BJ (cell line): Measurements from ENCODE around the gene SHMT1. TPM values are rescaled to one million over a fixed set of nuclear protein-coding genes. Genes with fewer than 3 reads are reported as not detected.
"Not testable (repeated sequence)": the region's sequence is repeated elsewhere in the genome, so short reads cannot be mapped to it uniquely, and the experiment has no call there.

Experiments
- CTCF ChIA-PET: fragments of 350-600 bp; formaldehyde crosslinking; extraction: SDS; loops from one replicate; lab custom pipeline; 2021; ENCODE audit warnings: antibody characterized with exemption, inconsistent platforms; lab: Yijun Ruan, JAX
- POLR2A ChIA-PET: fragments of 300-600 bp; sonication (Branson Sonifier 250); formaldehyde crosslinking; extraction: SDS; loops from one replicate; lab custom pipeline; 2021; ENCODE audit warnings: antibody characterized with exemption; lab: Charles Lee
- DNase-seq: peaks from one replicate; pipeline ENCODE4 v3.0.0-alpha.2; 2011; ENCODE audit warnings: low read depth
- H3K27me3 ChIP-seq: 2 replicates; pipeline ENCODE4 v1.6.0; 2011; ENCODE audit warnings: low read length; ENCODE audit not compliant: control insufficient read depth, insufficient read depth
- H3K36me3 ChIP-seq: 2 replicates; pipeline ENCODE4 v1.5.1; 2011; ENCODE audit warnings: low read length; ENCODE audit not compliant: control insufficient read depth, insufficient read depth
- H3K4me3 ChIP-seq: 2 replicates; pipeline ENCODE4 v1.5.1; 2011; ENCODE audit warnings: low read depth, mild to moderate bottlenecking, control low read depth, low read length
- CTCF ChIP-seq: IDR thresholded peaks from 2 replicates; pipeline ENCODE4 v1.5.1; 2011; ENCODE audit warnings: low read depth, mild to moderate bottlenecking, control low read depth, inconsistent platforms, low read length, moderate library complexity; ENCODE audit not compliant: insufficient read depth
- polyA plus RNA-seq: library from polyadenylated mRNA; depleted of rRNA; stranded (reverse); fragments of >200 nt; gene quantifications from 2 replicates; pipeline ENCODE4 v1.2.3, GENCODE V29; 2011

The SHMT1 gene
- polyA plus RNA-seq, 1 experiment, result 5.9 TPM

DNA sequence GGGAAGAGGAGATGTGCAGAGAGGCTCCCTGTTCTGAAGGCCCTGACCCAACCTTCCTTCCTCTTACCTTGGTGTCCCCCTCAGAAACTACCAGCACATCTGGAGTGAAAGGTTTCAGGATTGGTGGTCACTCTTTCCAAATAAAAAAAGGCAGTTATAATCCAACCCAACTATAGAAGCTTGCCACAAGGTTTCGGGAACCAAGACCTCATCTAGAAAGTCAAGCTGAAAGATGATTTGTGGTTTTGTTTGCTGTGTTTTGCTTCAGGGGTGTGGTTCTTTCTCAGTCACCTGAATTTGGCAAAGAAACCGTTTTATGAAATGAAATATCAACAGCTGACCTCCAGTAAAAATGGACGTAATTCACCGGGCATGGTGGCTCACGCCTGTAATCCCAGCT lies 19.3 kb downstream of the SHMT1 start:
- POLR2A ChIA-PET, result no interaction called here
- no peaks in the 10 kb centered on the region for H3K27me3 ChIP-seq
- H3K4me3 ChIP-seq, result no peak overlapping the region
- no peak for TF ChIP-seq CTCF
- peaks cover 2% of the 10 kb centered on the region; the same call in 1 of the 2 replicates for H3K36me3 ChIP-seq
- DNase-seq, result no peak
- CTCF ChIA-PET, result interaction anchor here (1.0 kb wide), 1 partner anchor 24 kb away, joined by 3 read pairs; no protein-coding TSS in a partner anchor

GRCh38 chr17:18339933-18340332 lies 23.4 kb downstream of the SHMT1 start:
- CTCF ChIA-PET, result no interaction called here

GRCh38 chr17:18338158-18338557 lies 25.2 kb downstream of the SHMT1 start:
- H3K4me3 ChIP-seq, DNase-seq, CTCF ChIA-PET, H3K27me3 ChIP-seq, POLR2A ChIA-PET, H3K36me3 ChIP-seq: not testable (repeated sequence)

More at GRCh38 chr17:18339933-18340332, 23.4 kb downstream of the SHMT1 start:
- POLR2A ChIA-PET, result no interaction called here
- TF ChIP-seq CTCF, result no peak
- H3K4me3 ChIP-seq, result no peak overlapping the region
- no peak for DNase-seq
- no peaks in the 10 kb centered on the region; the same call in 1 of the 2 replicates for H3K36me3 ChIP-seq
- no peaks in the 10 kb centered on the region for H3K27me3 ChIP-seq

GRCh38 chr17:18332909-18333489 lies 30.4 kb downstream of the SHMT1 start:
- H3K4me3 ChIP-seq, result no peak overlapping the region
- no peak for TF ChIP-seq CTCF
- no peaks in the 10 kb centered on the region for H3K27me3 ChIP-seq
- POLR2A ChIA-PET, result no interaction called here
- CTCF ChIA-PET, result interaction anchor here (1.3 to 1.8 kb wide), 2 partner anchors 10 to 12 kb away, joined by 4 to 5 read pairs; no protein-coding TSS in a partner anchor
- peaks cover 3% of the 10 kb centered on the region; the same call in 1 of the 2 replicates for H3K36me3 ChIP-seq
- no peak for DNase-seq

- ChIA-PET POLR2A (no interaction called here), CTCF (no interaction called here)
These were observed 31.5 kb downstream of the SHMT1 start for GRCh38 chr17:18331879-18332278.

More at GRCh38 chr17:18331879-18332278, 31.5 kb downstream of the SHMT1 start:
- no peaks in the 10 kb centered on the region for H3K27me3 ChIP-seq
- peaks cover 5% of the 10 kb centered on the region; the same call in 1 of the 2 replicates for H3K36me3 ChIP-seq
- no peak overlapping the region for H3K4me3 ChIP-seq
- TF ChIP-seq CTCF, result no peak
- no peak for DNase-seq
